ENCODE results near the gene LRSAM1. TPM values are rescaled to one million over a fixed set of nuclear protein-coding genes. Genes with fewer than 3 reads are reported as not detected.
"Not testable (repeated sequence)": the region's sequence is repeated elsewhere in the genome, so short reads cannot be mapped to it uniquely, and the experiment has no call there.

The LRSAM1 gene
- total RNA-seq, 1 donor from 2014 or later = 17.1 TPM

DNA sequence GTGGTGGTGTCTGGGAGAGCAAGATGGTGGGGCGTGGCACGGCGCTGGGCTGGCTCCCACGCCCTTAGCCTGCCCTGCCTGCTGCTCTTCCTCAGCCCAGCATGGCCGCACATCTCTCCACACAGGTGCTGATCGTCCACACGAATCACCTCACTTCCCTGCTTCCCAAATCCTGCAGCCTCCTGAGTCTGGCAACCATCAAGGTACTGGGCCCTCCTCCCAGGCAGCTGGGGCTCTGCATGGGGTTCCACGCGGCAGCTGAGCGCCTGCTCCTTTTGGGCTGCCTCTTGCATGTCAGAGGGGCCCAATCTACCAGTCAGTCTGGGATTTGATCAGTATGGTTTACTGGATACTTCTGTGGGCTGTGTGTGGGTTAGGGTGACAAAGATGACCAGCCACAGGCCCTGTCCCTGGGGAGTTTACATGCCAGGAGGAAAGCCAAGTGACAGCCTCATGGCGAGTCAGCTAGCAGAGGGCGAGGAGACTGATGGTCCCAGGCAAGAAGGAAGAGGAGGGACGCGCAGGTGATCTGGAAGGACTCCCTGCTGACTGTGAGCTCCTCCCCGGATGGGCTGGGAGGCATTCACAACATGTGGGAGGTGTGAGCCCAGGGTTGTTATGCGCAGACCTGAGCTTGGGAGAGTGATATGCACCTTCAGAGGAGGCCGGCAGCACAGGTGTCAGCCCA, 6.0 kb downstream of the LRSAM1 start:
- TF ChIP-seq, protein P1, sequence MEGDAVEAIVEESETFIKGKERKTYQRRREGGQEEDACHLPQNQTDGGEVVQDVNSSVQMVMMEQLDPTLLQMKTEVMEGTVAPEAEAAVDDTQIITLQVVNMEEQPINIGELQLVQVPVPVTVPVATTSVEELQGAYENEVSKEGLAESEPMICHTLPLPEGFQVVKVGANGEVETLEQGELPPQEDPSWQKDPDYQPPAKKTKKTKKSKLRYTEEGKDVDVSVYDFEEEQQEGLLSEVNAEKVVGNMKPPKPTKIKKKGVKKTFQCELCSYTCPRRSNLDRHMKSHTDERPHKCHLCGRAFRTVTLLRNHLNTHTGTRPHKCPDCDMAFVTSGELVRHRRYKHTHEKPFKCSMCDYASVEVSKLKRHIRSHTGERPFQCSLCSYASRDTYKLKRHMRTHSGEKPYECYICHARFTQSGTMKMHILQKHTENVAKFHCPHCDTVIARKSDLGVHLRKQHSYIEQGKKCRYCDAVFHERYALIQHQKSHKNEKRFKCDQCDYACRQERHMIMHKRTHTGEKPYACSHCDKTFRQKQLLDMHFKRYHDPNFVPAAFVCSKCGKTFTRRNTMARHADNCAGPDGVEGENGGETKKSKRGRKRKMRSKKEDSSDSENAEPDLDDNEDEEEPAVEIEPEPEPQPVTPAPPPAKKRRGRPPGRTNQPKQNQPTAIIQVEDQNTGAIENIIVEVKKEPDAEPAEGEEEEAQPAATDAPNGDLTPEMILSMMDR (conservative IDR thresholded peaks at IDR 0.05; ENCODE audit: low read depth, low read length) = no peak
- no peak overlapping the region for H3K4me3 ChIP-seq (ENCODE audit: low read depth, low read length)
- no peak for DNase-seq (ENCODE audit: low read depth)

DNA sequence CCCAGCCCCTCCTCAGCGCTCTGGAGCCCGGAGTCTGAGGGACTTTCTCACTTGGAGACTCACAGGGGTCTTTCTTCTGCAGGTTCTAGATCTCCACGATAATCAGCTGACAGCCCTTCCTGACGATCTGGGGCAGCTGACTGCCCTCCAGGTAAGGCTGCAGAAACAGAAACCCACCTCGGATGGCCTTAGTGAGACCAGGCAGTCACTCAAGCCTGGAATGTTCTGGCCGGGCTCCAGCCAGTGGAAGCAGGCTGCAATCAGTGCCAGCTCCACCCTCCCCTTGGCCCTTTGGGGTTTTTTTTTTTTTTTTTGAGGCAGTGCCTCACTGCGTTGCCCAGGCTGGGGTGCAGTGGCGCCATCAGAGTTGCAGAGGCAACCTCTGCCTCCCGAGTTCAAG, 7.6 kb downstream of the LRSAM1 start:
- DNase-seq (ENCODE audit: low read depth) = no peak
- TF ChIP-seq, protein P1 (conservative IDR thresholded peaks at IDR 0.05; ENCODE audit: low read depth, low read length) = no peak
- H3K4me3 ChIP-seq (ENCODE audit: low read depth, low read length) = no peak overlapping the region

DNA sequence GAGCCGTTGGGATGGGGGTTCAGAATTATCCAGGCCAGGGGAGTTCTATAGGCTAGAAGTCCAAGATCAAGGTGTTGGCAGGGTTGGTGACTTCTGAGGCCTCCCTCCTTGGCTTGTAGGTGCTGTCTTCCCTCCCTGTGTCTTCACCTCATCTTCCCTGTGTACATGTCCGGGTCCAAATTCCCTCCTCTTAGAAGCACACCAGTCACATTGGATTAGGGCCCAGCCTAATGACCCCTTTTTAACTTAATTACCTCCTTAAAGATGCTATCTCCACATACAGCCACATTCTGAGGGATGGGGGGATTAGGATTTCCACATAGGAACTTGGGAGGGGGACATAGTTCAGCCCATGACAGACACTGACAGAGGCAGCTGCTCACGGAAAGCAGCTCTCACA, 12.1 kb downstream of the LRSAM1 start:
- TF ChIP-seq, protein P1 (conservative IDR thresholded peaks at IDR 0.05; ENCODE audit: low read depth, low read length) = no peak
- DNase-seq (ENCODE audit: low read depth) = no peak
- no peak overlapping the region for H3K4me3 ChIP-seq (ENCODE audit: low read depth, low read length)

GRCh38 chr9:127463911-127464310, 12.6 kb downstream of the LRSAM1 start:
- H3K4me3 ChIP-seq (ENCODE audit: low read depth, low read length) = no peak overlapping the region
- TF ChIP-seq, protein P1 (conservative IDR thresholded peaks at IDR 0.05; ENCODE audit: low read depth, low read length) = no peak
- DNase-seq (ENCODE audit: low read depth) = no peak

DNA sequence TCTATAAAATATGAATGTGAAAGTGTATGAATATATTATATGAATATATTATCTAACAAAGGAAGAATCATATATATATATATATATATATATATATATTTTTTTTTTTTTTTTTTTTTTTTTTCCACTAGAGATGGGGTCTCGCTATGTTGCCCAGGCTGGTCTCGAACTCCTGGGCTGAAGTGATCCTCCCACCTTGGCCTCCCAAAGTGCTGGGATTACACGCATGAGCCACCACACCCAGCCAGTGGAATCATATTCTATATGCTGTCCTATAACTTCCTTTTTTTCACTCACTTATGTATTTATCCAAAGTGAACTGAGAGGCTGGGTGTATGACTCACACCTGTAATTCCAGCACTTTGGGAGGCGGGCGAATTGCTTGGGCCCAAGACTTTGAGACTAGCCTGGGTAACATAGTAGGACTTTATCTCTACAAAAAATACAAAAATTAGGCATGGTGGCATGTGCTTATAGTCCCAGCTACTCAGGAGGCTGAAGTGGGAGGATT, 15.2 kb downstream of the LRSAM1 start:
- not testable (repeated sequence) for H3K4me3 ChIP-seq (ENCODE audit: low read depth, low read length); DNase-seq (ENCODE audit: low read depth)

DNA sequence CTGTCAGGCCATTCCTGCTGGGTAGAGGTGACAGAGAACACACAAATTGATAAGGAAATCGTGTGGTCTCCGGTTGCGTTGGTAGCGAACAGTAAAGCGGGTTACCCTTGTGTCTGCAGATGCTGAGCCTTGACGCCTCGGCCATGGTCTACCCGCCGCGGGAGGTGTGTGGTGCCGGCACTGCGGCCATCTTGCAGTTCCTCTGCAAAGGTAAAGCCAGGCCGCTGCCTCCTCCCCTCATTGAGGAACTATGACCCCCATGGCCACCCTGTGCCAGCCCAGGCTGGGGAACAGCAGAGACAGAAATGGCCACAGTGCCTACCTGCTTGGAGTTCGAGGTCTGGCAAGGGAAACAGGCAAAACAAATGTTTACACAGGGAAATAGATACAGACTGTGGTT, 16.3 kb downstream of the LRSAM1 start:
- no peak overlapping the region for H3K4me3 ChIP-seq (ENCODE audit: low read depth, low read length)
- TF ChIP-seq, protein P1 (conservative IDR thresholded peaks at IDR 0.05; ENCODE audit: low read depth, low read length) = no peak
- no peak for DNase-seq (ENCODE audit: low read depth)

GRCh38 chr9:127470662-127471061, 19.4 kb downstream of the LRSAM1 start:
- TF ChIP-seq, protein P1 (conservative IDR thresholded peaks at IDR 0.05; ENCODE audit: low read depth, low read length) = no peak
- no peak for DNase-seq (ENCODE audit: low read depth)
- H3K4me3 ChIP-seq (ENCODE audit: low read depth, low read length) = no peak overlapping the region

Data from epithelial cell of proximal tubule (primary cell).